HG03521 (cell line): ENCODE measurements around the gene PDE6C.
"Not testable (repeated sequence)": the region's sequence is repeated elsewhere in the genome, so short reads cannot be mapped to it uniquely, and the experiment has no call there.

Source experiments
- ATAC-seq: cut with Tn5 transposase; IDR thresholded peaks from one replicate; pipeline ENCODE4 v1.9.1; 2021; ENCODE audit warnings: mild to moderate bottlenecking, moderate library complexity; ENCODE audit not compliant: unreplicated experiment

Gene PDE6C

DNA sequence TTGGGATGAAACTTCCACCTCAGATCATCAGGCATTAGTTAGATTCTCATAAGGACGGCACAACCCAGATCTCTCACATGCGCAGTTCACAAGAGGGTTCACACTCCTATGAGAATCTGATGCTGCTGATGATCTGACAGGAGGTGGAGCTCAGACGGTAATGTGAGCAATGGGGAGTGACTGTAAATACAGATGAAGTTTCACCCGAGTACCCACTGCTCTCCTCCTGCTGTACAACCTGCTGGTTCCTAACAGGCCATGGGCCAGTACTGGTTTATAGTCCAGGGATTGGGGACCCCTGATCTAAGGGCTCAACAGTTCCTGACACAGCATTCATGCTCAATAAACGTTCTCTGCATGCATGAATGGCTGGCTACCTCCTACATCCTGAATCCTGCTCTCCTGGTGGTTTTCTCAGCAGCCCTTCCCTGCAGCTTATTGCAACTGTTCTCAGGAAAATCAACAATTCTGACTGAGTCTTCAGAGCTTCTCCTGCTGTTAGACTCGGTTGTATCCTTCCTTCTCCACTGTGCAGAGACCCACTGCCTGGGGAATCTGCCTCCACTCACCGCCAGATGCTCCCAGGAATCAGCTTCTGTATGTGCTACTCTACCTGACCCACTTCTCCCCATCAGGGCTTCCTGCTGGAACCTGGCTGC lies 17.4 kb downstream of the PDE6C start:
- no peak for ATAC-seq

DNA sequence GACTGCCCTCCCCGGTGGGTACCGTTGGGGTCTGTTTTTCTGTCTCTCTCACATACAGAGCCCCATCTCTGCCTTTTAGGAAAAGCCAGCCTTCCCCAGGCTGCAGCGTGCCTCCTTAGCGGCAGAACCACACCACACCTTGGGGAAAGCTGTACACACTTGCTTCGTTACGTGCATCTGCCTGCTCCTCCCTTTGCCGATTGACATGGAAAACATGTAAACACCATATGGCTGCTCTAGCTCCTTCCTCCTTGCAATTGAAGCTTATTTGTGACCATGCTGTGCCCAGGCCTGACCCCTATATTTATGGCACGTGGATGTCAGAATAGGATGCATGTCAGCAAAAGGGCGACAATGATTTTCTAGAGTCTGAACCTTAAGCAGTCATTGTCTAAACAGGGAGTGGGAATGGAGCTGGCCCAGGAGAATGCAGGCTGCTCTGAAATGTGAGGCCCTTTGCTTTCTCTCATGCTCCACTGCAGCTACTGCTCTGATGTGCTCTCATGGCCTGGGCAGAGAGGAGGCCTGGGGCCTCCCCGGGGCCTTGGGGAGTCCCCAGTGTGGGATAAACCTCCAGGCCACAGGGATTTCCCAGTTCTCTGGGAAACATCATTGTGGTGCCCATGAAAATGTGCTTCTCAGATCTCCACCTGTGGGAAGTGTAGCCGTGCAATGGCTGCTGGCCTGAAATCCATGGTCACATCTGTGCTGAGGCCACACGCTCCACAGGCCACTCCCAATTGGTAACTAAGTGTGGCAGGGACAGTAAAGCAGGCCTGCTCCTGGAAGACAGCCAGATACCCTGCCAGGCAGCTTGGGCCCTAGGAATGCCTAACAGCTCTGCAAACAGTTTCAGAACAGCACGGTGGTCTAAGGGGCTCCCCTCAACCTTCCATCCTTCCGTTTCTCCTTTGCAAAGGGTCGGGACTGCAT lies 18.6 kb downstream of the PDE6C start:
- ATAC-seq: no peak

DNA sequence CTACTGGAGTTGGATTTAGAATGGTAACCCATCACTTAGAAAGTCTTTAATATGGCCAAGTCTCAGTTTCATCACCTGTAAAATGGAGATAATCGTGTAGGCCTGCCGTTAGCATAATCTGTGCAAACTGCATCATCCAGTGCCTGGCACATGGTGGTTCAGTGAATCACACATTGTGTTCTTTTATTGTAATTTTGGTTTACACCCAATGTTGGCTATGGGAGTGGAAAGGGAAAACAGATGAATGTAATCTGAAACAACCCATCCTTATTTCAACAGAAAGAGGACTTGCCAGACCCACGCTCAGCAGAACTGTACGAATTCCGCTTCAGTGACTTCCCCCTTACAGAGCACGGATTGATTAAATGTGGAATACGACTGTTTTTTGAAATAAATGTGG lies 27.5 kb downstream of the PDE6C start:
- no peak for ATAC-seq

DNA sequence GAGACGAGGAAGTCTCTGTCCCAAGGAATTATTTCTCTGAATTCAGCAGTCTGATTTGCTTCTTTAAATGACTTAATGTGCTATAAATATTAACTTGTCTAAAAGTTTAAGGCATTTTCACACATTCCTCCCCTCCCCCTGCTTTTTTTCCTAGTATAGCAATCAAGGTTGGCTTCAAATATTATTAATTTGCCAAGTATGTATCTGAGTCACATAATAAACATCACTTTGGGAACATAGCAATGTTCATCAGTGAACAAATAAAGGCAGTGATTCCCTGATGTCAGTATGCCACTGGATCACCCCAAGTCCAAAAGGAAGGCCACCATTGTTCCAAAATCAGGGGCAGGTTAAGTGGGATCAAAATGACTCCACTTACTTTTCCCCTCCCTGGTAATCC lies 40.5 kb downstream of the PDE6C start:
- no peak for ATAC-seq

DNA sequence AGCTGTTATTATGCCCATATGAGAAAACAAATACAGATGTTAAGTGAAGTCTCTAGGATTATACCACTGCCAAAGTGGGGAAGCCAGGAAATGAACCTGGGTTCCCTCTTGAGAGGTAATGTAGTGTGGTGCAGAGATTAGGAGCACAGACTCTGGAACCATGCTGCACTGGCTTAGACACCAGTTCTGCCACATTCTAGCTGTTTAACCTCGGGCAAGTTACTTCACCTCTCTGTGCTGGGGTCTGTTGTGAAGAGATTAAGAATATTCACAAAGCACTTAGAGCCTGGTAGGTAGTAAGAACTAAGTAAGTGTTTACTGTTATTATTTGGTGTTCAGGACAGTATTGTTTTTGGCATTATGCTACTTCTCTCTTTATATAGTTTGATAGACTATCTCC lies 41.9 kb downstream of the PDE6C start:
- no peak for ATAC-seq

DNA sequence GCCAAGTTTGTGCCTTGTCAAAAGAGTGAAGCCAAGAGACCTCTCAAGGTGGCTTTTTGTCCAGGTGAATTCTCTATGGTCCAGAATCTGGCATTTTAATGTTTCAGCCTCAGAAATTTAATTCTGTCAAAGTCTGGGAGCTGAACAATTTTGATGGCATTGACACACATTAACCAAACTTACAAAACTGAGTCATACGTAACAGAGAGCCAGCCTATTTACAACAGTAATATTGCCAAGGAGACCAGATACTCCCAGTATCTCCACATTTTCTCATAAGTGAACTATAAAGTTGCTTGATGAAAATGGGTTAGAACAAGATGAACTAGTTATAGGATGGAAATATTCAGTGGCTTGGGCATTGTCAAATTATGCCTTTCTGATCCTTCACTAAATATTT lies 43.8 kb downstream of the PDE6C start:
- ATAC-seq: no peak

DNA sequence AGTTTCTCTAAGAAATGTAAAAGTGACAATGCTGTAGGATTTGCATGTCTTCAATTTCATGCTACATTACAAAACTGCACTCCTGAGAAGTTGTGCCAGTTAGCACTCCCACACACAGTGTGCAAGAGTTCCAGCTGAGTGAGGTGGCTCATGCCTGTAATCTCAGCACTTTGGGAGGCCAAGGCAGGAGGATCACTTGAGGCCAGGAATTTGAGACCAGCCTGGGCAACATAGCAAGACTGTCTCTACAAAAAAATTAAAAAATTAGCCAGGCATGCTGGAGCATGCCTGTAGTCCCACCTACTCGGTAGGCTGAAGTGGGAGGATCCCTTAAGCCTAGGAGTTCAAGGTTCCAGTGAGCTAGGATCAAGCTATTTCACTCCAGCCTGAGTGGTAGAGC lies 45.4 kb downstream of the PDE6C start:
- ATAC-seq: no peak

DNA sequence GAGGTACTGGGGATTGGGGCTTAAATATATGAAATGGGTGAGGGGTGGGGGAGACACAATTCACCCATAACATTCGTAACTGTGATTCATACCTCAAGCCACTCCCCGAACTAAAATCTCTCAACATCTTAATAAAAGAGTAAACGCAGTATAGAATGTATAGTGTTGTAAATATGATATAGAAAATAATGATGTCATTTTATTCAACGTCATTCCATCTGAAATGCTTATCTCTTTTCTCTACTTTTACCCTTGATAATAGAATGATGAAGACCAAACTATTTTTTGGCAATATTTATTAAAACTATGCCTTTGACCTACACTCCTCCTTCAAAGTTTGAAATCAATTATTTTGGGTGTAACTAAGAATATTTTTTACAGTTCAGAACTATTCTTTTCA lies 53.7 kb downstream of the PDE6C start:
- no peak for ATAC-seq

DNA sequence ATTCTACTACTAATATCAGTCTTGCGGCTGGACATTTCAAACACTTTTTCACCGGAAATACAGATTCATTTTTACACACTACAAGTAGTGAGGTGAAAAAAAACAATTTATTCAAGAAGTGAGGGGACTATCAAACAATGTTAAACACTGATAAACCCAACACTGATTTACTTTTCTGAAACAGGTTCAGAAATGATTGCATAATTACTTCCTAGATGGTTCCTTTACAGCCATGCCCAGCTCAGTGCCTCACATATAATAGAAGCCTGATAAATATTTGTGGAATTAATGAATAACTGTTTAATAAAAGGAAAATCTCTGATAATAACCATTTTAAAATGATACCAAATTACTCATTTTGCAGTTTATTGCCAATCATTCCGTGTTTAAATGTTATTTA lies 55.5 kb downstream of the PDE6C start:
- no peak for ATAC-seq

DNA sequence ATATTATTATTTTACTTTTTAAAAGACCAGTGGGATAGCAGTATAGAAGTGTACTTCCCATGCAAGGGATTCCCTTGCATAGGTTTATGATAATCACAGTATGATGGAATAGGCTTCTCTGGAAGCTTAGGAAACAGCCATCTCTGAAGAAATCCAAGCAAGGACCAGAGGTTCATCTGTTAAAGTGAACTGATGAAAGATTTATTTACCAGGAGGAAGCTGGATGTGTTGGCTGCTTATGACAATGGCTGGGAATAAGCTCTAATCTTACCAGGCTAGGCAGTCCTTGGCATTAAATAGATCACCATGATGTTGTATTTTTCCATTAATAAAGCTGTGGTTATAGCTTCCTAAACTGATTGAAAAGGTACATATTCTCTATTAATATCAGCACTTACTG lies 58.0 kb downstream of the PDE6C start:
- ATAC-seq: no peak

DNA sequence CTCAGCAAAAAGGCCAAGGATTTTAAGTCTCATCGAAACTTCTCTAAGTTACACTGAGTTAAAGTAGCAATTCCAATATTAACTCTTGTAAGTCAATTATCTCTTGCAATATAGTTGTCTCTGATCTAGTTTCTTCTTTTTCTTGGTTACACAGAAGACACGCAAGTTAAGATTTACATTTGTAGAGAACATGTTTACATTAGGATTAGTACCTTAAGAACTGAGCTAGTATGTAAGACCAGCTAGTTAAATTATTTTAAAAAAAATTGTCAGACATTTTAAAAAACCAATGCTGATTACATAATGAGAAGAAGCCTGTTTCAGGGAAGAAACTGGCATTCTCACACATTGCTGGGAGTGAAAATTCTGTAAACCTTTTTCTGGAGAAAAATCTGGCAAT lies 58.7 kb downstream of the PDE6C start:
- no peak for ATAC-seq

DNA sequence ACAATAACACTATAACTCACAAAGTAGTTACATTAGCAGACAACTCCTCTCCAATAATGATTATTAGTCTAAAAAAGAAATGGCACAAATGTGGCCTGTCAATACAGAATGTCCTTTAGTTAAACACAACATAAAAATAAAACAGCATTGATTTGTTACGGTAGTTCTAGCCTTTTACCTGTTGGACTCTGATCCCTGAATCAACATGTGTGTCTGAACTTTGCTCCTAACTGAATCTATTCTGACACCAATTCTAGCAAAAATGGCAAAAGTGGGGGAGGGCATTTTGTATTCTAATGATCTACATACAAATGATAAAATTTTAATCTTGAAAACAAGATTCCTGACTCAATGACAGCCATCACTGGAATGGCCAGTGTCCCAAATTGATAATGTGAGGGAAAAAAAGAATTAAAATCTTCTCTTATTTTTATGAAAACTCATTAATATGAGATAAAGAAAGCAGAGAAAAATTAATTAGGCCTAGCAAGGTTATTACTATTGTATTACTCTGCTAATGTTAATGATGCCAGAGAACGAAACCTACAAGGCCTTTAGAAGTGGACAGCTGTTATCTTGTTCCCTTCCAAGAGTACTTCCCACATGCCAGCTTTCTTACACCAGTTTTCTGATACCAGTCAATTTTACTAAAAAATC lies 59.8 kb downstream of the PDE6C start:
- ATAC-seq: no peak

DNA sequence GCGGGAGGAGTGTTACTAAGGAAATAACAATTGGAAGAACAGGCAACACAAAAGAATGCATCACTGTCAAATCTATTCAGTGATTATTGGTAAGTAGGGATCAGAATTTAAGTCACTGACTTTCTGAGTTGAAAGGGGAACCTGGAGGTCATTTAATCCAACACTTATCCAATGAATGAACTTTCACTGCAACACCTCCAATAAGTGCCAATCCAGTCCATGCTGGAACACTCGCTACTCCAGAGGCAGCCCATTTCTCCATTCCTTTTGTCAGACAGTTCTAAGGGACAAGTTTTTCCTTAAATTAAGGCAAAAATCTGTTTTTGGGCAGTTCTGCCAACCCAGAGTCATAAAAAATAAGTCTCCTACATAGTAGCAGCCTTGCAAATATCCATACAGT lies 60.6 kb downstream of the PDE6C start:
- no peak for ATAC-seq

DNA sequence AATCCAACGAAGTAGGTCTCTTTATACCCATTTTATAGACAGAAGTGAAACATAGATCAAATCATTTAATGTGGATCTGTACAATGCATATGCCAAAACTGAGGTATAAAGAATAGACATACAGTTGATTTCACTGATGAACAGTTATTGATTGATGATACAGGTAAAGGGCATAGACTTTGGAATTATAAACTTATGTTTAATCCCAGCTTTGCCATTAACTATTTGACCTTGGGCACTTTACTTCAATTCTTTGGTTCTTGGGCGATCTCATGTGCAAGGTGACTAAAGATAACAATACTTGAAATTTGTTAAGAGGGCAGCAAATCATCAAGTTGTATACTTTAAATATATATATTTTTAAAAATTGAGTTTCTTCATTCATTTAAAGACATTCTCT lies 61.5 kb downstream of the PDE6C start:
- no peak for ATAC-seq

DNA sequence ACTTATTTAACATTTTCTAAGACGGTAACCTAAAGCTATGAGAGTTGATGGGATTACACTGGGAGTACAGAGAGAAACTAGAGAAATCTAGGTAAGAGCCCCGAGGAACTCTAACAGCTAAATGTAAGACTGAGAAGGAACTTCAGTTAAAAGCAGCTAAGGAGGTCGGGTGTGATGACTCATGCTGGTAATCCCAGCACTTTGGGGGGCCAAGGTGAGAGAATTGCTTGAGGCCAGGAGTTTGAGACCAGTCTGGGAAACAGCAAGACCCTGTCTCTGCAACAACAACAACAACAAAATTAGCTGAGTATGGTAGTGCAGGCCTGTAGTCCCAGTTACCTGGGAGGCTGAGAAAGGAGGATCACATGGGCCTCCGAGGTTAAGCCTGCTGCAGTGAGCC lies 66.0 kb downstream of the PDE6C start:
- no peak for ATAC-seq

DNA sequence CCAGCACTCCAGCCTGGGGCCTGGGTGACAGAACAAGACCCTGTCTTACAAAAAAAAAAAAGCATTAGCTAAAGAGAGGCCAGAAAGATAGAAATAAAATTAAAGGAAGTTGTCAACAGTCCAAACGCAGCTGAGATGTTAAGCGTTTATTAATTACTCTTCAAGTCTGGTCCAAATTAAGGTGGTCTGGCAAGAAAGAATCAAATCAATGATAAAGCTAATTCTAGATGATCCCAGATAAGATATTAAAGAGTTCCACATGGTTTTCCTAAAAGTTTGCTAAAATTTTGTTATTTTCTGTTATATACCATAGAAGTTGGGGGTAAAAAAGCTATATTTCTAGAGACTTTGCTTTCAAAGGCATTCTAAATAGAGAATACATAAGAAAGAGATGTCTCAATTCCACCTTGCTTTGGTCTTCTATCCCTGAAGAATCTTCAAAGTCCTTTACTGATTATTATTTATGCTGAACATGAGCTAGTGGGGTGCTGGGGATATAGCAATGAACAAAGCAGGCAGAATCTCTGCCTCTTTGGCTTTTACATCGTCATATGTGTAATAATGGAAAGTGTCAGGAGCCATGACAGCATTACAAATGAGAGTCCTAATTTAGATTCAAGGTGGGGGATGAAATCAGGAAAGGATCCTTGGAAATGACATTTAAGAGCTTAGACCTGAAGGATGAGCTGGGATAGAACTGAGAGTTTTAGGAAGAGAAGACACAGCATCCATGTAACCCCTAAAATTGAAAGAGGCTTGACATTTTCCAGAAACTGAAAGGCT lies 66.7 kb downstream of the PDE6C start:
- no peak for ATAC-seq

DNA sequence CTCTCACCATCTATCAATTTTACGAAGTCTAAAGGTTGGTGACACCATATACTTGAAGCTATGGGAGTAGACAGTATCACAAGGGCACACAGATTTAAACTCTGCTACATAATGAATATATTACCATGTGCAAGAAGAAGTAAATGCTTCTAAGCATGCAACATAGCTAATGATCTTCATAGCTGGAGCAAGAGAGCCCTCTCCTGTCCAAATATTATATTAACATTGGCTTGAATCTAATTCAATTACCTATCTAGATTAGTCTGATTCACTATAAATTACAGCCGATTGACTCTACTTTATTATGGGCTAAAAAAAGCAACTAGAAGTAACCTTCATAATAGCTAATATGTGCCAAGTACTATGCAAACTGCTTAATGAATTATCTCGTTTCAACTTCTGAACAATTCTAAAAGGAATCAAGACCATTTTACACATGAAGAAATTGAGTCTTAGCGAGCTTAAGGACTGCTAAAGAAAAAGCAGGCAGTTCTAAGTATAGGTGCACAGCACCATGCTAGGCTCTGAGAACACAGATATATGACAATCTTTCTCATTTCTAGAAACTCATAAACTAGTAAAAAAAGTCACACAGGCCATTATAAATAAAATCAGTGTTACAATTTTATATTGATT lies 68.2 kb downstream of the PDE6C start:
- no peak for ATAC-seq

DNA sequence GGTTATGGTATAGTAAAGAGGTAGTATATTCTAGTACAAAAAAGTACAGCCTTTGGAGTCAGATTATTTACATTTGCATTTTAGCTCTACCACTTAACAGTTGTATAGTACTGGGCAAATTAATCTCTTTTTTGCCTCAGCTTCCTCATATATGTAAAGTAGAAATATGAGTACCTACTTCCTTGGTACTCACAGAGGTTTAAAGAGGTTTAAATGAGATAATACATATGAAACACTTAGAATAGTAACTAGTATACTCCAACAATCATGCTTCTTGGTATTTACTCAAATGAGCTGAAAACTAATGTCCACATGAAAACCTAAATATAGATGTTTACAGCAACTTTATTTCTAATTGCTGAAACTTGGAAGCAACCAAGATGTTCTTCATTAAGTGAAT lies 75.4 kb downstream of the PDE6C start:
- no peak for ATAC-seq

DNA sequence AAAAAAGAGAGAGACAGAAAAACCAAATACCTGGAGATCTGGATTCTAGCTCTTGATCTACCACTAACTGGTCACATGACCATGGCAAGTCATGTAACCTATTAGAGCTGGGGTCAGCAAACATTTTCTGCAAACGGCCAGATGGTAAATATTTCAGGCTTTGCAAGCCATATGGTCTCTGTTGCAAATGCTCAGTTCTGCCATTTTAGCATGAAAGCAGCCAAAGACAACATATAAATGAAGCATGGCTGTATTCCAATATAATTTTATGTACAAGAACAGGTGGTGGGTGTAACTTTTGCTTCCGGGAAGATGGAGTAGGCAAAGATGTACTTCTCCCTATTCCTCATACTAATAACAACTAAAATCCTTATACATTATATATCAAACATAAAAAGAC lies 83.4 kb downstream of the PDE6C start:
- no peak for ATAC-seq

DNA sequence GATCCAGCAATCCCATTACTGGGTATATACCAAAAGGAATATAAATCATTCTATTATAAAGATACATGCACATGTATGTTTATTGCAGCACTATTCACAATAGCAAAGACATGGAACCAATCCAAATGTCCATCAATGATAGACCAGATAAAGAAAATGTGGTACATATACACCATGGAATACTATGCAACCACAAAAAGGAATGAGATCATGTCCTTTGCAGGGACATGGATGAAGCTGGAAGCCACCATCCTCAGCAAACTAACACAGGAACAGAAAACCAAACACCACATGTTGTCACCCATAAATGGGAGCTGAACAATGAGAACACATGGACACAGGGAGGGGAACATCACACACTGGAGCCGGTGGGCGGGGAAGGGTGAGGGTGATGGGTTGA lies 84.2 kb downstream of the PDE6C start:
- ATAC-seq: not testable (repeated sequence)

DNA sequence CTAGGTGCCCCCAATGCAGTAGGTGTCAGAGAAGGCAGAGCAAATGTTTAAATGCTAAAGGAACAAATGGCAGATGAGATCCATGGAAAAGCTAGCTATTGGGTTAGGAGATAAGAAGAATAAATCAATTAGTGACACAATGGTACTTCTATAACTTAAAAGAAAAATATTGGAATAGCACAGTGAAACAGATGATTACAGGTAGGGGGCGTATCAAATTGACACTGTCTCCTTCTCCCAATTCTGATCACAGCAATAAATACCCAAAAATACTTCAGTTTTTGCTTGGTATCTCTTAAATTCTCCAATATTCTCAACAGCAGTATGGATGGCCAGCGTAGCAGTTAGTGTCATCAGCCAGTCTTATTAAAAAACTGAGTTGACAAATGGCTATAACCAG lies 84.9 kb downstream of the PDE6C start:
- ATAC-seq: no peak
